Adrenal gland (tissue), 5 donors: ENCODE results near the gene BACH2.

Source experiments
- CTCF ChIP-seq, 6 experiments: fragments of 450-650 bp in 4 of 6; fragments of 200-600 bp in 2 of 6; sonication (generic) in 1 of 6; IDR thresholded peaks; 1 replicate in 5 of 6; 2 replicates in 1 of 6; pipeline versions ENCODE4 v1.5.1 to v1.8.0; 2016 to 2021; ENCODE audit warnings: antibody characterized with exemption in 6 of 6, mild to moderate bottlenecking in 2 of 6, moderate library complexity in 1 of 6
- POLR2A ChIP-seq, 2 donors: fragments of 450-650 bp; IDR thresholded peaks; one replicate each; pipeline ENCODE4 v1.6.1; 2017; ENCODE audit warnings: antibody characterized with exemption in 2 of 2, mild to moderate bottlenecking in 2 of 2, moderate library complexity in 1 of 2
- donor health status: DM: no; HTN: no; CAD: no.

GRCh38 chr6:90273863-90274262 lies 22.8 kb downstream of the BACH2 start:
- TF ChIP-seq CTCF (IDR thresholded peaks at IDR 0.05) (no peak), POLR2A (IDR thresholded peaks at IDR 0.05) (no peak)
